ENCODE results near the gene MSANTD3. TPM values are rescaled to one million over a fixed set of nuclear protein-coding genes. Genes with fewer than 3 reads are reported as not detected.

The MSANTD3 gene
- total RNA-seq, 1 experiment from 2014 or later: 35.7 TPM

- no peak overlapping the region for H2AK5ac ChIP-seq (ENCODE audit: insufficient read length, low read length)
- H4K91ac ChIP-seq (ENCODE audit: insufficient read length, low read depth, low read length): no peak overlapping the region
- no peaks in the 10 kb centered on the region for H3K9me3 ChIP-seq (ENCODE audit: control insufficient read depth, low read depth, low read length)
- no peaks in the 10 kb centered on the region for H3K27me3 ChIP-seq (ENCODE audit: insufficient read depth, low read length)
- no peak overlapping the region for H2BK120ac ChIP-seq (ENCODE audit: low read depth, low read length, poor library complexity, severe bottlenecking)
- H3K79me1 ChIP-seq (ENCODE audit: insufficient read depth, low read depth, low read length, poor library complexity, severe bottlenecking): peaks cover 10% of the 10 kb centered on the region
- H3K27ac ChIP-seq (ENCODE audit: insufficient read length, low read depth, low read length): no peak overlapping the region
- H4K5ac ChIP-seq (ENCODE audit: insufficient read length, low read depth, low read length): no peak overlapping the region
- no peak overlapping the region for H2BK5ac ChIP-seq (ENCODE audit: insufficient read length, low read length)
- H3K56ac ChIP-seq (ENCODE audit: insufficient read length, low read depth, low read length): no peak overlapping the region
- H3K4ac ChIP-seq (ENCODE audit: low read depth, low read length): no peak overlapping the region
- H2AFZ ChIP-seq (ENCODE audit: low read length): no peak overlapping the region
- no peak for TF ChIP-seq CTCF (conservative IDR thresholded peaks at IDR 0.05)
- peaks cover 4% of the 10 kb centered on the region for H3K4me1 ChIP-seq (ENCODE audit: insufficient read depth, low read length)
- no CpG with 5 or more reads among the region's 1 CpG for WGBS (ENCODE audit: extremely low coverage, insufficient read length, low lambda C conversion rate)
- Mint-ChIP-seq H3K27ac (no peak overlapping the region), H3K27me3 (ENCODE audit: low read depth) (no peaks in the 10 kb centered on the region), H3K9me3 (no peaks in the 10 kb centered on the region), H3K4me1 (peaks cover 25 to 41% of the 10 kb centered on the region in 2 experiments), H3K36me3 (ENCODE audit: insufficient read depth in 1 of 3, low read depth in 3 of 3) (peaks cover 0 to 7% (median 2%) of the 10 kb centered on the region in 3 experiments; a peak in 4 of 7 replicates), H3K4me3 (no peak overlapping the region)
- H4K20me1 ChIP-seq (ENCODE audit: control insufficient read depth, insufficient read depth, insufficient read length): no peaks in the 10 kb centered on the region
- no peak overlapping the region for H3K14ac ChIP-seq (ENCODE audit: insufficient read depth, low read length)
- H3K23ac ChIP-seq (ENCODE audit: insufficient read length, low read depth, low read length): no peak overlapping the region
- no peak overlapping the region for H4K8ac ChIP-seq (replicated peaks; ENCODE audit: insufficient read length, low read depth, low read length)
- peaks cover 37% of the 10 kb centered on the region; the same call in 1 of the 2 replicates for H3K79me2 ChIP-seq (ENCODE audit: insufficient read depth, low read length)
- H3K18ac ChIP-seq (ENCODE audit: insufficient read length, low read depth, low read length): no peak overlapping the region
- H3K23me2 ChIP-seq (ENCODE audit: insufficient read length, low read depth, low read length, poor library complexity, severe bottlenecking): no peaks in the 10 kb centered on the region
- no peak overlapping the region for H2BK15ac ChIP-seq (ENCODE audit: low read depth, low read length)
- H3T11ph ChIP-seq (ENCODE audit: low read length): no peak overlapping the region
- no peak overlapping the region for H2BK12ac ChIP-seq (ENCODE audit: insufficient read length, low read depth, low read length)
- no peak overlapping the region for H2BK20ac ChIP-seq (ENCODE audit: low read depth, low read length, poor library complexity, severe bottlenecking)
- H3K4me2 ChIP-seq (ENCODE audit: insufficient read depth, insufficient read length, low read length): no peak overlapping the region
- no peak overlapping the region for H3K9ac ChIP-seq (ENCODE audit: extremely low read depth, insufficient read length, low read length)
- DNase-seq: no peak
These were observed 58.3 kb downstream of the MSANTD3 start for GRCh38 chr9:100485196-100485595.
